ENCODE results near the gene AARSD1.
"Not testable (repeated sequence)": the region's sequence is repeated elsewhere in the genome, so short reads cannot be mapped to it uniquely, and the experiment has no call there.

DNA sequence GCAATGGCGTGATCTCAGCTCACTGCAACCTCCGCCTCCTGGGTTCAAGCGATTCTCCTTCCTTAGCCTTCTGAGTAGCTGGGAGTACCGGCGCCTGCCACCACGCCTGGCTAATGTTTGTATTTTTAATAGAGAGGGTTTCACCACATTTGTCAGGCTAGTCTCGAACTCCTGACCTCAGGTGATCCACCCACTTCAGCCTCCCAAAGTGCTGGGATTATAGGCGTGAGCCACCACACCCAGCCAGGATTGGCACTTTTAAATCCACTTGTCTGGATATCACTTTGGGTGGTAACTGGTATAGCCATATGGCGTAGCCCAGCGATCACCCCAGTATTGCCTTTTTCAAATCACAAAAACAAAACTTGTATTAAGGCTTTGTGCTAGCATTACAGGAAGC lies 29.7 kb upstream of the AARSD1 start:
- not testable (repeated sequence) for TF ChIP-seq EZH2phosphoT487 (IDR thresholded peaks at IDR 0.05; ENCODE audit: unreplicated experiment); POLR2AphosphoS5 (IDR thresholded peaks at IDR 0.05; ENCODE audit: low read depth); EZH2 (IDR thresholded peaks at IDR 0.05; ENCODE audit: low read depth, unreplicated experiment); JUNB (IDR thresholded peaks at IDR 0.05; ENCODE audit: unreplicated experiment)
- TF ChIP-seq, protein P1, sequence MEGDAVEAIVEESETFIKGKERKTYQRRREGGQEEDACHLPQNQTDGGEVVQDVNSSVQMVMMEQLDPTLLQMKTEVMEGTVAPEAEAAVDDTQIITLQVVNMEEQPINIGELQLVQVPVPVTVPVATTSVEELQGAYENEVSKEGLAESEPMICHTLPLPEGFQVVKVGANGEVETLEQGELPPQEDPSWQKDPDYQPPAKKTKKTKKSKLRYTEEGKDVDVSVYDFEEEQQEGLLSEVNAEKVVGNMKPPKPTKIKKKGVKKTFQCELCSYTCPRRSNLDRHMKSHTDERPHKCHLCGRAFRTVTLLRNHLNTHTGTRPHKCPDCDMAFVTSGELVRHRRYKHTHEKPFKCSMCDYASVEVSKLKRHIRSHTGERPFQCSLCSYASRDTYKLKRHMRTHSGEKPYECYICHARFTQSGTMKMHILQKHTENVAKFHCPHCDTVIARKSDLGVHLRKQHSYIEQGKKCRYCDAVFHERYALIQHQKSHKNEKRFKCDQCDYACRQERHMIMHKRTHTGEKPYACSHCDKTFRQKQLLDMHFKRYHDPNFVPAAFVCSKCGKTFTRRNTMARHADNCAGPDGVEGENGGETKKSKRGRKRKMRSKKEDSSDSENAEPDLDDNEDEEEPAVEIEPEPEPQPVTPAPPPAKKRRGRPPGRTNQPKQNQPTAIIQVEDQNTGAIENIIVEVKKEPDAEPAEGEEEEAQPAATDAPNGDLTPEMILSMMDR (conservative IDR thresholded peaks at IDR 0.05; ENCODE audit: low read depth in 2 of 2), result not testable (repeated sequence)
- TF ChIP-seq, protein P2, sequence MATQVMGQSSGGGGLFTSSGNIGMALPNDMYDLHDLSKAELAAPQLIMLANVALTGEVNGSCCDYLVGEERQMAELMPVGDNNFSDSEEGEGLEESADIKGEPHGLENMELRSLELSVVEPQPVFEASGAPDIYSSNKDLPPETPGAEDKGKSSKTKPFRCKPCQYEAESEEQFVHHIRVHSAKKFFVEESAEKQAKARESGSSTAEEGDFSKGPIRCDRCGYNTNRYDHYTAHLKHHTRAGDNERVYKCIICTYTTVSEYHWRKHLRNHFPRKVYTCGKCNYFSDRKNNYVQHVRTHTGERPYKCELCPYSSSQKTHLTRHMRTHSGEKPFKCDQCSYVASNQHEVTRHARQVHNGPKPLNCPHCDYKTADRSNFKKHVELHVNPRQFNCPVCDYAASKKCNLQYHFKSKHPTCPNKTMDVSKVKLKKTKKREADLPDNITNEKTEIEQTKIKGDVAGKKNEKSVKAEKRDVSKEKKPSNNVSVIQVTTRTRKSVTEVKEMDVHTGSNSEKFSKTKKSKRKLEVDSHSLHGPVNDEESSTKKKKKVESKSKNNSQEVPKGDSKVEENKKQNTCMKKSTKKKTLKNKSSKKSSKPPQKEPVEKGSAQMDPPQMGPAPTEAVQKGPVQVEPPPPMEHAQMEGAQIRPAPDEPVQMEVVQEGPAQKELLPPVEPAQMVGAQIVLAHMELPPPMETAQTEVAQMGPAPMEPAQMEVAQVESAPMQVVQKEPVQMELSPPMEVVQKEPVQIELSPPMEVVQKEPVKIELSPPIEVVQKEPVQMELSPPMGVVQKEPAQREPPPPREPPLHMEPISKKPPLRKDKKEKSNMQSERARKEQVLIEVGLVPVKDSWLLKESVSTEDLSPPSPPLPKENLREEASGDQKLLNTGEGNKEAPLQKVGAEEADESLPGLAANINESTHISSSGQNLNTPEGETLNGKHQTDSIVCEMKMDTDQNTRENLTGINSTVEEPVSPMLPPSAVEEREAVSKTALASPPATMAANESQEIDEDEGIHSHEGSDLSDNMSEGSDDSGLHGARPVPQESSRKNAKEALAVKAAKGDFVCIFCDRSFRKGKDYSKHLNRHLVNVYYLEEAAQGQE (IDR thresholded peaks at IDR 0.05; ENCODE audit: unreplicated experiment), result not testable (repeated sequence)

Data from GM23338 (cell line).